ENCODE measurements around the gene ERC2. TPM values are rescaled to one million over a fixed set of nuclear protein-coding genes. Genes with fewer than 3 reads are reported as not detected.

Gene ERC2
- total and polyA plus RNA-seq, 2 donors (not counting 3 experiments of a cell fraction or from before 2014, with no cell fraction given): 5.6 to 15.5 TPM

- Histone ChIP-seq H3K36me3 (ENCODE audit: control insufficient read depth in 2 of 2, extremely low read depth in 1 of 2, insufficient read depth in 2 of 2, low read length in 2 of 2) (no peaks in the 10 kb centered on the region), H2AFZ (ENCODE audit: low read depth, low read length) (no peak overlapping the region), H3K27ac (ENCODE audit: insufficient read depth, low read depth, low read length) (no peak overlapping the region), H3K27me3 (ENCODE audit: control insufficient read depth in 2 of 2, insufficient read depth in 2 of 2, low read length in 2 of 2) (no peaks in the 10 kb centered on the region), H3K9me1 (replicated peaks; ENCODE audit: control insufficient read depth, extremely low read depth, insufficient read depth, low read length) (no peaks in the 10 kb centered on the region), H3K4me3 (replicated peaks in 1 of 3; ENCODE audit: insufficient read depth in 1 of 3, low read depth in 1 of 3, low read length in 3 of 3) (no peak overlapping the region), H3K4me1 (ENCODE audit: control insufficient read depth, extremely low read depth, insufficient read depth, low read length) (peaks cover 17% of the 10 kb centered on the region), H3K9ac (replicated peaks; ENCODE audit: extremely low read depth, insufficient read depth, low read length) (no peak overlapping the region), H3K79me2 (ENCODE audit: control insufficient read depth, insufficient read depth, low read length) (no peaks in the 10 kb centered on the region), H3K4me2 (ENCODE audit: insufficient read depth, low read length) (no peak overlapping the region), H3K9me3 (replicated peaks; ENCODE audit: control insufficient read depth, insufficient read depth, low read length) (no peaks in the 10 kb centered on the region), H4K20me1 (replicated peaks; ENCODE audit: control insufficient read depth, extremely low read depth, insufficient read depth, low read length) (no peaks in the 10 kb centered on the region)
- POLR2A ChIA-PET: no interaction called here
- no TSS peak for BruUV-seq (replicated peaks)
- intact Hi-C loops (cut with micrococcal nuclease): no loop called here
- TF ChIP-seq FOS (IDR thresholded peaks at IDR 0.05; ENCODE audit: borderline replicate concordance, insufficient read depth, low read length) (no peak), GATA2 (IDR thresholded peaks at IDR 0.05; ENCODE audit: insufficient read depth, insufficient read length, low read depth, low read length) (no peak), EZH2 (IDR thresholded peaks at IDR 0.05; ENCODE audit: borderline replicate concordance, low read depth, low read length, severe bottlenecking) (no peak), POLR2A (IDR thresholded peaks at IDR 0.05; ENCODE audit: low read depth, low read length) (no peak), MAX (IDR thresholded peaks at IDR 0.05; ENCODE audit: insufficient read depth, insufficient read length) (no peak)
- CTCF ChIA-PET: interaction anchor here (0.7 to 1.3 kb wide), 4 partner anchors 15 to 20 kb away, joined by 3 to 4 read pairs (median 3); no protein-coding TSS in a partner anchor
- FAIRE-seq (no peak), DNase-seq (ENCODE audit: low read depth, low spot score) (no peak)
- dilution Hi-C loops (cut with MboI; ENCODE audit: extremely low pct_ligation_motif_present, low sequenced_read_pairs): no loop called here
Measured at GRCh38 chr3:56321383-56321782, 146.9 kb downstream of the ERC2 start.

- BruUV-seq (replicated peaks): no TSS peak
- no peaks in the 10 kb centered on the region for H3K79me2 ChIP-seq (ENCODE audit: control insufficient read depth, insufficient read depth, low read length)
- H3K9ac ChIP-seq (replicated peaks; ENCODE audit: extremely low read depth, insufficient read depth, low read length): no peak overlapping the region
- no peaks in the 10 kb centered on the region for H3K9me3 ChIP-seq (replicated peaks; ENCODE audit: control insufficient read depth, insufficient read depth, low read length)
- CTCF ChIA-PET: interaction anchor here (0.7 to 1.3 kb wide), 3 partner anchors 15 to 19 kb away, joined by 3 read pairs; no protein-coding TSS in a partner anchor
- intact Hi-C loops (cut with micrococcal nuclease) (no loop called here), dilution Hi-C loops (cut with MboI; ENCODE audit: extremely low pct_ligation_motif_present, low sequenced_read_pairs) (no loop called here)
- POLR2A ChIA-PET: no interaction called here
- no peak overlapping the region for H3K4me2 ChIP-seq (ENCODE audit: insufficient read depth, low read length)
- no peaks in the 10 kb centered on the region for H4K20me1 ChIP-seq (replicated peaks; ENCODE audit: control insufficient read depth, extremely low read depth, insufficient read depth, low read length)
- DNase-seq (ENCODE audit: low read depth, low spot score) (no peak), FAIRE-seq (no peak)
- H3K9me1 ChIP-seq (replicated peaks; ENCODE audit: control insufficient read depth, extremely low read depth, insufficient read depth, low read length): no peaks in the 10 kb centered on the region
- TF ChIP-seq GATA2 (IDR thresholded peaks at IDR 0.05; ENCODE audit: insufficient read depth, insufficient read length, low read depth, low read length) (no peak), POLR2AphosphoS5 (IDR thresholded peaks at IDR 0.05; ENCODE audit: insufficient read depth, low read depth, low read length) (no peak), MYC (IDR thresholded peaks at IDR 0.05; ENCODE audit: low read depth, low read length) (no peak), MAX (IDR thresholded peaks at IDR 0.05; ENCODE audit: insufficient read depth, insufficient read length) (no peak), CTCF (IDR thresholded peaks at IDR 0.05; ENCODE audit: extremely low read depth in 1 of 2, insufficient read depth in 1 of 2, low read depth in 1 of 2, low read length in 2 of 2) (no peak), EZH2 (IDR thresholded peaks at IDR 0.05; ENCODE audit: borderline replicate concordance, low read depth, low read length, severe bottlenecking) (no peak), POLR2A (IDR thresholded peaks at IDR 0.05; ENCODE audit: low read depth, low read length) (no peak), FOS (IDR thresholded peaks at IDR 0.05; ENCODE audit: borderline replicate concordance, insufficient read depth, low read length) (no peak), JUN (IDR thresholded peaks at IDR 0.05; ENCODE audit: borderline replicate concordance, insufficient read depth, insufficient read length, low read depth) (no peak)
- H3K36me3 ChIP-seq (ENCODE audit: control insufficient read depth in 2 of 2, extremely low read depth in 1 of 2, insufficient read depth in 2 of 2, low read length in 2 of 2): no peaks in the 10 kb centered on the region
- no peak overlapping the region for H3K4me3 ChIP-seq (replicated peaks in 1 of 3; ENCODE audit: insufficient read depth in 1 of 3, low read depth in 1 of 3, low read length in 3 of 3)
- H3K4me1 ChIP-seq (ENCODE audit: control insufficient read depth, extremely low read depth, insufficient read depth, low read length): peaks cover 17% of the 10 kb centered on the region
- no peak overlapping the region for H2AFZ ChIP-seq (ENCODE audit: low read depth, low read length)
- no peak overlapping the region for H3K27ac ChIP-seq (ENCODE audit: insufficient read depth, low read depth, low read length)
- H3K27me3 ChIP-seq (ENCODE audit: control insufficient read depth in 2 of 2, insufficient read depth in 2 of 2, low read length in 2 of 2): no peaks in the 10 kb centered on the region
Measured at GRCh38 chr3:56320883-56321282, 147.4 kb downstream of the ERC2 start.
